ENCODE measurements around the gene FOXP3. TPM values are rescaled to one million over a fixed set of nuclear protein-coding genes. Genes with fewer than 3 reads are reported as not detected.

The FOXP3 gene
- total and polyA plus RNA-seq, 2 donors (not counting 1 experiment from before 2014, with no cell fraction given) = under 0.01 TPM; not detected in 1

DNA sequence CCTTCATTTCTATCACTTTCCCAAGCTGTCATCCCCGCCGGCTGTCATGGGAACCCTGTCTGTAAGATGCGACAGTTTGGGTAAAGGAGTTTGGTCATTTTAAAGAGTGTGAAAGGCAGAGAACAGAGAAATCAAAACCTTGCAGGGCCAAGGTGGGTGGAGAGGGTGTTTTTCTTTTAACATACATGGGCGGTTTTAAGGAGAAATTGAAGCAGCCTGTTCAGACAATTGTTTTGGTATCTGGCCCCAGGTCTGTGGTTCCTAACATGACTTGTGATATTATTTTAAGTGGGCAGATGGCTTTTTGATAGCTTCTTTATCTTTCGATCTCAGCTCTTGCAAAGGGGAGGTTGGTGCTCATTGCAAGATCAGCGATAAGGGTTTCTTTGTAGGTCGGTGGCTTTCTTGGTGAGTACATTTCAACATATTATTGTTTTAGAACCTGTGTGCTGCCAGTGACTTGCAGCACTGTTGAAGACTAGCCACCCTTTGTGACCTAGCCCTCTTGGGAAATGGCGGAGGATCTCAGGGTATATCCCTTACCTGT is 8.7 kb upstream of the FOXP3 start:
- H3K27ac ChIP-seq (ENCODE audit: insufficient read depth, low read length) = no peak overlapping the region
- no peak overlapping the region for H3K4me3 ChIP-seq (replicated peaks in 1 of 4; ENCODE audit: control extremely low read depth in 1 of 4, insufficient read depth in 1 of 4, low read depth in 3 of 4, low read length in 4 of 4)
- no peaks in the 10 kb centered on the region for H3K9me3 ChIP-seq (ENCODE audit: control insufficient read depth, insufficient read depth, low read depth, low read length)
- no peaks in the 10 kb centered on the region for H3K4me1 ChIP-seq (ENCODE audit: control insufficient read depth, extremely low read depth, insufficient read depth, low read length)
- H4K20me1 ChIP-seq (ENCODE audit: control insufficient read depth, extremely low read depth, insufficient read depth, low read length) = no peaks in the 10 kb centered on the region
- H3K27me3 ChIP-seq (ENCODE audit: control insufficient read depth, insufficient read depth, low read length) = no peaks in the 10 kb centered on the region
- no peak for DNase-seq (ENCODE audit: low read depth in 2 of 2)
- TF ChIP-seq, protein P1, sequence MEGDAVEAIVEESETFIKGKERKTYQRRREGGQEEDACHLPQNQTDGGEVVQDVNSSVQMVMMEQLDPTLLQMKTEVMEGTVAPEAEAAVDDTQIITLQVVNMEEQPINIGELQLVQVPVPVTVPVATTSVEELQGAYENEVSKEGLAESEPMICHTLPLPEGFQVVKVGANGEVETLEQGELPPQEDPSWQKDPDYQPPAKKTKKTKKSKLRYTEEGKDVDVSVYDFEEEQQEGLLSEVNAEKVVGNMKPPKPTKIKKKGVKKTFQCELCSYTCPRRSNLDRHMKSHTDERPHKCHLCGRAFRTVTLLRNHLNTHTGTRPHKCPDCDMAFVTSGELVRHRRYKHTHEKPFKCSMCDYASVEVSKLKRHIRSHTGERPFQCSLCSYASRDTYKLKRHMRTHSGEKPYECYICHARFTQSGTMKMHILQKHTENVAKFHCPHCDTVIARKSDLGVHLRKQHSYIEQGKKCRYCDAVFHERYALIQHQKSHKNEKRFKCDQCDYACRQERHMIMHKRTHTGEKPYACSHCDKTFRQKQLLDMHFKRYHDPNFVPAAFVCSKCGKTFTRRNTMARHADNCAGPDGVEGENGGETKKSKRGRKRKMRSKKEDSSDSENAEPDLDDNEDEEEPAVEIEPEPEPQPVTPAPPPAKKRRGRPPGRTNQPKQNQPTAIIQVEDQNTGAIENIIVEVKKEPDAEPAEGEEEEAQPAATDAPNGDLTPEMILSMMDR (conservative IDR thresholded peaks at IDR 0.05 in 1 of 2, IDR thresholded peaks at IDR 0.05 in 1 of 2; ENCODE audit: low read depth in 1 of 2, low read length in 2 of 2) = no peak
- TF ChIP-seq EZH2 (IDR thresholded peaks at IDR 0.05; ENCODE audit: low read length, missing control alignments) = no peak
- H3K4me2 ChIP-seq (ENCODE audit: extremely low read depth, insufficient read depth, low read length) = no peak overlapping the region
- H3K9ac ChIP-seq (ENCODE audit: insufficient read depth, low read length) = no peak overlapping the region
- H3K79me2 ChIP-seq (ENCODE audit: control insufficient read depth, insufficient read depth, low read length) = peaks cover 14% of the 10 kb centered on the region
- no peak overlapping the region for H2AFZ ChIP-seq (ENCODE audit: low read length)
- no peaks in the 10 kb centered on the region for H3K36me3 ChIP-seq (ENCODE audit: control insufficient read depth, insufficient read depth, low read length)

DNA sequence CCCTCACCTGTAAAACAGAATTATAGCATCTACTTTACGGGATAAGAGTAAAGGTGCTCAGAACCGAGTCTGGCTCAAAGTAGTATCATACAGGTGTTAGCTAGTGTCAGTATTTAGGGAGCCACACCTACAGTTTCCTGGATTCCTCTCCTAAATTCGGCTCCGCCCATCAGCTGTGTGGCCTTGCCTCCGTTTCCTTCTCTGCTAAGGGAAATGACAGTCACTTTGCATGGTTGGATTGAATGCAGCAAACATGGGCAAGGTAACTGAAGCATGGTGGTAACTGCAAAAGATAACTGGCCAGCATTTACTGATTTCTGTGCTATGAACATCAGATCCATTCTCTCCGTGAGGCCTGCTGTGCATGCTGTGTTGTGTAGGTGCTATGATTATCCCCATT is 7.9 kb upstream of the FOXP3 start:
- H3K4me3 ChIP-seq (replicated peaks in 1 of 4; ENCODE audit: control extremely low read depth in 1 of 4, insufficient read depth in 1 of 4, low read depth in 3 of 4, low read length in 4 of 4) = no peak overlapping the region
- peaks cover 14% of the 10 kb centered on the region for H3K79me2 ChIP-seq (ENCODE audit: control insufficient read depth, insufficient read depth, low read length)
- H3K4me1 ChIP-seq (ENCODE audit: control insufficient read depth, extremely low read depth, insufficient read depth, low read length) = no peaks in the 10 kb centered on the region
- no peak overlapping the region for H3K9ac ChIP-seq (ENCODE audit: insufficient read depth, low read length)
- no peak for TF ChIP-seq EZH2 (IDR thresholded peaks at IDR 0.05; ENCODE audit: low read length, missing control alignments)
- TF ChIP-seq, protein P1 (conservative IDR thresholded peaks at IDR 0.05 in 1 of 2, IDR thresholded peaks at IDR 0.05 in 1 of 2; ENCODE audit: low read depth in 1 of 2, low read length in 2 of 2) = no peak
- no peak overlapping the region for H3K27ac ChIP-seq (ENCODE audit: insufficient read depth, low read length)
- H3K36me3 ChIP-seq (ENCODE audit: control insufficient read depth, insufficient read depth, low read length) = no peaks in the 10 kb centered on the region
- no peak overlapping the region for H3K4me2 ChIP-seq (ENCODE audit: extremely low read depth, insufficient read depth, low read length)
- H3K9me3 ChIP-seq (ENCODE audit: control insufficient read depth, insufficient read depth, low read depth, low read length) = no peaks in the 10 kb centered on the region
- no peaks in the 10 kb centered on the region for H3K27me3 ChIP-seq (ENCODE audit: control insufficient read depth, insufficient read depth, low read length)
- no peaks in the 10 kb centered on the region for H4K20me1 ChIP-seq (ENCODE audit: control insufficient read depth, extremely low read depth, insufficient read depth, low read length)
- H2AFZ ChIP-seq (ENCODE audit: low read length) = no peak overlapping the region
- no peak for DNase-seq (ENCODE audit: low read depth in 2 of 2)

DNA sequence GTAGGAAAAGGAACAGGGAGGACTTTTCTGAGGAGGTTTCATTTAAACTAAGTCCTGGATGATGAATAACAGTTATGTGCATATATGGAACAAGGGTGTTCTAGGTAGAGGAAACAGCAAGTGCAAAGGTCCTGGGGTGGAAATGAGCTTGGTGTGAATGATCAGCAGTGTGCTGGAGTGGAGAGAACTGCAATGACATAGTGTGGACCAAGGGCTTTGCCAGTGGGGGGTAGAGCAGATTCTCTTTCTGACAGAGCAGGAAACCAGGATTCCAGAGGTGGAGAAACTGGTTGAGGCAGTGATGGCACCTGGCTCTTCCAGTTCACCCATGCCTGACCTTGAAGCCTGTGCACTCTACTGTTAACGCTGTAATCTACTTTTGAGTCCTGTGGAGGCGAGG is 6.8 kb upstream of the FOXP3 start:
- Histone ChIP-seq H3K4me3 (replicated peaks in 1 of 4; ENCODE audit: control extremely low read depth in 1 of 4, insufficient read depth in 1 of 4, low read depth in 3 of 4, low read length in 4 of 4) (peak overlapping the region in 1 of 4 experiments; percentile 65), H3K9me3 (ENCODE audit: control insufficient read depth, insufficient read depth, low read depth, low read length) (no peaks in the 10 kb centered on the region), H3K36me3 (ENCODE audit: control insufficient read depth, insufficient read depth, low read length) (no peaks in the 10 kb centered on the region), H3K79me2 (ENCODE audit: control insufficient read depth, insufficient read depth, low read length) (peaks cover 14% of the 10 kb centered on the region), H3K4me2 (ENCODE audit: extremely low read depth, insufficient read depth, low read length) (peak overlapping the region; percentile 8), H3K9ac (ENCODE audit: insufficient read depth, low read length) (no peak overlapping the region), H3K27ac (ENCODE audit: insufficient read depth, low read length) (no peak overlapping the region), H3K27me3 (ENCODE audit: control insufficient read depth, insufficient read depth, low read length) (no peaks in the 10 kb centered on the region), H3K4me1 (ENCODE audit: control insufficient read depth, extremely low read depth, insufficient read depth, low read length) (no peaks in the 10 kb centered on the region), H4K20me1 (ENCODE audit: control insufficient read depth, extremely low read depth, insufficient read depth, low read length) (no peaks in the 10 kb centered on the region), H2AFZ (ENCODE audit: low read length) (no peak overlapping the region)
- no peak for TF ChIP-seq EZH2 (IDR thresholded peaks at IDR 0.05; ENCODE audit: low read length, missing control alignments)
- no peak for DNase-seq (ENCODE audit: low read depth in 2 of 2)
